K562 (cell line): ENCODE measurements around the gene MEST. TPM values are rescaled to one million over a fixed set of nuclear protein-coding genes. Genes with fewer than 3 reads are reported as not detected.
"Not testable (repeated sequence)": the region's sequence is repeated elsewhere in the genome, so short reads cannot be mapped to it uniquely, and the experiment has no call there.

ENCODE experiments used
- ATAC-seq: fragments of 200-7000 bp; cut with Tn5 transposase; 3 replicates; pipeline ENCODE4 v1.9.1; 2020; ENCODE audit warnings: moderate library complexity
- BruUV-seq: library from RNA; stranded (reverse); fragments of 400-500 nt; replicated peaks from 2 replicates; lab custom pipeline; 2021; lab: Mats Ljungman, UMichigan
- CTCF ChIA-PET: fragments of 300-600 bp; formaldehyde crosslinking; extraction: SDS; loops from one replicate; lab custom pipeline; 2021; ENCODE audit warnings: low intra/inter-chr PET ratio; lab: Yijun Ruan, JAX
- POLR2A ChIA-PET: fragments of 300-600, 350-650 bp; sonication (Branson Sonifier 250); formaldehyde crosslinking; extraction: SDS; loops from one replicate; lab custom pipeline; 2021; ENCODE audit warnings: antibody characterized with exemption, inconsistent platforms; lab: Yijun Ruan, JAX
- DNase-seq, 4 experiments: peaks; one replicate each; pipeline versions ENCODE4 v3.0.0 to v3.0.0-alpha.2; 2011 to 2018; ENCODE audit warnings: low spot score in 3 of 4, mixed read lengths in 3 of 4; ENCODE audit errors: extremely low read depth in 1 of 4
- FAIRE-seq: peaks from 2 replicates; lab custom pipeline; 2011; peaks lifted over from hg19 to GRCh38; lab: Jason Lieb, UNC
- H2AFZ ChIP-seq: 2 replicates; pipeline ENCODE4 v1.6.0; 2011; ENCODE audit warnings: low read depth, low read length, control low read depth, inconsistent platforms
- H3K27ac ChIP-seq: fragments of 200-600 bp; 3 replicates; pipeline ENCODE4 v1.8.0; 2011; ENCODE audit warnings: low read depth, mild to moderate bottlenecking, control low read depth, inconsistent platforms, low read length, moderate library complexity, mixed read lengths; ENCODE audit errors: extremely low read depth
- H3K27me3 ChIP-seq, 2 experiments: fragments of 300-600 bp in 1 of 2; 2 replicates in 1 of 2; 3 replicates in 1 of 2; pipeline versions ENCODE4 v1.6.0 to v1.8.0; 2011; ENCODE audit warnings: inconsistent platforms in 2 of 2, low read length in 2 of 2, mild to moderate bottlenecking in 1 of 2, mixed read lengths in 1 of 2, moderate library complexity in 1 of 2; ENCODE audit not compliant: control insufficient read depth in 2 of 2, insufficient read depth in 2 of 2
- H3K36me3 ChIP-seq: fragments of 300-600 bp; 3 replicates; pipeline ENCODE4 v1.8.0; 2011; ENCODE audit warnings: mild to moderate bottlenecking, low read length, inconsistent platforms; ENCODE audit not compliant: control insufficient read depth, insufficient read depth
- H3K4me1 ChIP-seq, 2 experiments: fragments of 200-600 bp in 1 of 2; replicated peaks in 1 of 2; 2 replicates in 1 of 2; 3 replicates in 1 of 2; pipeline versions ENCODE4 v1.5.1 to v1.8.0; 2011; ENCODE audit warnings: inconsistent platforms in 2 of 2, low read length in 2 of 2, mild to moderate bottlenecking in 1 of 2, mixed read lengths in 1 of 2, moderate library complexity in 1 of 2; ENCODE audit not compliant: control insufficient read depth in 2 of 2, insufficient read depth in 2 of 2
- H3K4me2 ChIP-seq: 2 replicates; pipeline ENCODE4 v1.6.1; 2011; ENCODE audit warnings: low read length, control low read depth, inconsistent platforms, mixed read lengths; ENCODE audit not compliant: insufficient read depth
- H3K4me3 ChIP-seq: fragments of 200-600 bp; sonication (generic), shearing (Covaris generic); 2 replicates; pipeline ENCODE4 v1.5.1; 2016; ENCODE audit warnings: control low read depth, inconsistent platforms
- H3K79me2 ChIP-seq: fragments of 200-600 bp; 3 replicates; pipeline ENCODE4 v1.8.0; 2011; ENCODE audit warnings: low read length, inconsistent platforms; ENCODE audit not compliant: control insufficient read depth, insufficient read depth
- H3K9ac ChIP-seq, 2 experiments: 2 replicates each; pipeline versions ENCODE4 v1.6.0 to v1.6.1; 2011; ENCODE audit warnings: low read depth in 2 of 2, low read length in 2 of 2, control low read depth in 1 of 2, inconsistent platforms in 1 of 2, mild to moderate bottlenecking in 1 of 2, mixed read lengths in 1 of 2; ENCODE audit not compliant: insufficient read depth in 1 of 2
- H3K9me1 ChIP-seq: one replicate; pipeline ENCODE4 v1.6.0; 2011; ENCODE audit warnings: inconsistent platforms, mild to moderate bottlenecking, low read length, moderate library complexity; ENCODE audit not compliant: control insufficient read depth, insufficient read depth
- H3K9me3 ChIP-seq: replicated peaks from 2 replicates; pipeline ENCODE4 v1.5.1; 2011; ENCODE audit warnings: low read depth, low read length, inconsistent platforms; ENCODE audit not compliant: control insufficient read depth, insufficient read depth
- H4K20me1 ChIP-seq: replicated peaks from 2 replicates; pipeline ENCODE4 v1.6.1; 2011; ENCODE audit warnings: low read length, inconsistent platforms, mixed read lengths; ENCODE audit not compliant: control insufficient read depth, insufficient read depth
- BCL6 ChIP-seq: fragments of 250-450 bp; sonication (Bioruptor Pico); IDR thresholded peaks from 2 replicates; pipeline ENCODE4 v1.4.0; 2020
- MTA1 ChIP-seq: fragments of 450-650 bp; IDR thresholded peaks from 2 replicates; pipeline ENCODE4 v1.6.1; 2017; ENCODE audit warnings: borderline replicate concordance
- NFIC ChIP-seq: fragments of 450-650 bp; IDR thresholded peaks from 2 replicates; pipeline ENCODE4 v1.6.1; 2017; ENCODE audit warnings: mild to moderate bottlenecking, inconsistent platforms
- NFIX ChIP-seq: fragments of 250-450 bp; sonication (Bioruptor Pico); IDR thresholded peaks from 2 replicates; pipeline ENCODE4 v1.4.0; 2020; ENCODE audit warnings: low read depth, mild to moderate bottlenecking, moderate library complexity
- NONO ChIP-seq, 2 experiments: fragments of 200-400 bp in 1 of 2; fragments of 450-650 bp in 1 of 2; formaldehyde crosslinking in 1 of 2; IDR thresholded peaks; 2 replicates each; pipeline ENCODE4 v1.6.1; 2017; ENCODE audit warnings: low read depth in 2 of 2, mild to moderate bottlenecking in 2 of 2, moderate library complexity in 2 of 2, low read length in 1 of 2
- PURB ChIP-seq: sonication (generic); formaldehyde crosslinking; IDR thresholded peaks from 2 replicates; pipeline ENCODE4 v1.9.0; 2021; ENCODE audit warnings: low read depth, mild to moderate bottlenecking, missing genetic modification reagents
- RBM17 ChIP-seq: fragments of 200-400 bp; formaldehyde crosslinking; IDR thresholded peaks from 2 replicates; pipeline ENCODE4 v1.6.1; 2017; ENCODE audit warnings: low read depth, mild to moderate bottlenecking, low read length, borderline replicate concordance
- TRIM28 ChIP-seq: fragments of 450-650 bp; IDR thresholded peaks from 2 replicates; pipeline ENCODE4 v1.6.1; 2017
- ZNF197 ChIP-seq: fragments of 200-800 bp; sonication (Bioruptor generic); IDR thresholded peaks from 2 replicates; pipeline ENCODE4 v1.6.1; 2016; ENCODE audit warnings: low read depth, missing genetic modification characterization, missing compliant biosample characterization
- ZNF780A ChIP-seq: fragments of 250-450 bp; sonication (Bioruptor Pico); IDR thresholded peaks from 2 replicates; pipeline ENCODE4 v1.5.0; 2021; ENCODE audit warnings: mild to moderate bottlenecking
- WGBS: fragments of 100-300 bp; shearing (Covaris generic); methylation state at CpG from one replicate; pipeline ENCODE4 v1.1.6; 2016; ENCODE audit warnings: low coverage, mixed read lengths; ENCODE audit not compliant: insufficient coverage; ENCODE audit errors: missing lambda C conversion rate; 5-methylcytosine and 5-hydroxymethylcytosine counted together
- in situ Hi-C: fragments of 300-500 bp; cut with MboI; formaldehyde crosslinking; loops from 4 replicates; pipeline ENCODE4 v1.15.0; 2018; ENCODE audit warnings: inconsistent platforms, mixed read lengths
- intact Hi-C: fragments of 100-400 bp; cut with micrococcal nuclease; formaldehyde crosslinking; loops from 2 replicates; pipeline ENCODE4 v1.14.2; 2022
- polyA plus RNA-seq, 8 experiments: library from polyadenylated mRNA; depleted of rRNA in 4 of 8; stranded (reverse) in 5 of 8; unstranded in 3 of 8; fragments of >200 nt; fragmentation: Nextera tagmentation in 2 of 8; fragmentation: Illumina TruSeq in 1 of 8; extraction: Ambion mirVana in 2 of 8; extraction: Trizol in 1 of 8; gene quantifications; 2 replicates each; pipeline versions ENCODE4 v1.2.1 to v1.2.3, GENCODE V29; 2011 to 2014; ENCODE audit warnings: inconsistent platforms in 1 of 8, missing spikeins in 1 of 8
- total RNA-seq, 7 experiments: library from RNA; depleted of rRNA in 6 of 7; stranded (reverse); fragments of >200 nt in 6 of 7; fragmentation: Illumina TruSeq in 2 of 7; extraction: Trizol in 2 of 7; gene quantifications; 2 replicates each; pipeline versions ENCODE4 v1.2.1 to v1.2.3, GENCODE V29; 2011 to 2021; ENCODE audit warnings: low replicate concordance in 1 of 7
- TF ChIP-seq, protein P1 (sequence below): fragments of 450-650 bp; IDR thresholded peaks from one replicate; pipeline ENCODE4 v1.6.1; 2018; ENCODE audit warnings: mild to moderate bottlenecking, moderate library complexity; ENCODE audit not compliant: partially characterized antibody

The MEST gene
- total and polyA plus RNA-seq, 9 of the 15 experiments (the other 6 are each of a cell fraction or from before 2014, with no cell fraction given): 0.04 to 0.74 (median 0.36) TPM; not detected in 1

DNA sequence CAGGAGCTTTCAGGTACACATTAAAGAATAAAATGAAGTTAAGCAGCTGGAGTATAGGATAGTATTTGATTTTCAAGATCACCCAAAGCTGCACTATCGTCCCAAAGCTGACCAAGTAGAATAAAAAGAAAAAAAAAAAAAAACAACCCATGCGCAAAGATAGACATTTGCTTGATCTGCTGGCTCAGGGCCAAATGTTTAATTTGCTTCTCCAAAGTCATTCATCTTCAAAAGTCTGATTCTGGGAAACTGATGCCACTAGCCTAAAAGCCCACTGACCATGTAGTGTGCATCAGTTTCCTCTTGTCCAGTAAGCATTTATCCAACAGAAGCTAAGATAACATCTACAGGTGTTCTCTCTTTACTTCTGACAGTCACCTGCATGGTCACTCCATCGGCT is 14.5 kb downstream of the MEST start:
- no peak overlapping the region for H3K9ac ChIP-seq
- H3K4me1 ChIP-seq: no peaks in the 10 kb centered on the region
- H3K4me2 ChIP-seq: no peak overlapping the region
- DNase-seq (no peak), ATAC-seq (no peak), FAIRE-seq (no peak)
- intact Hi-C loops (no loop called here), in situ Hi-C loops (no loop called here)
- BruUV-seq: TSS peak; percentile 69
- no peak overlapping the region for H2AFZ ChIP-seq
- no peaks in the 10 kb centered on the region for H3K27me3 ChIP-seq
- TF ChIP-seq NONO (IDR thresholded peaks at IDR 0.05; ENCODE audit: low read depth in 2 of 2, low read length in 1 of 2): no peak
- TF ChIP-seq PURB (CRISPR knock-in tag): no peak
- TF ChIP-seq RBM17: no peak
- TF ChIP-seq NFIC: peak; percentile 94
- peak; percentile 60 for TF ChIP-seq NFIX (CRISPR knock-in tag)
- TF ChIP-seq, protein P1, sequence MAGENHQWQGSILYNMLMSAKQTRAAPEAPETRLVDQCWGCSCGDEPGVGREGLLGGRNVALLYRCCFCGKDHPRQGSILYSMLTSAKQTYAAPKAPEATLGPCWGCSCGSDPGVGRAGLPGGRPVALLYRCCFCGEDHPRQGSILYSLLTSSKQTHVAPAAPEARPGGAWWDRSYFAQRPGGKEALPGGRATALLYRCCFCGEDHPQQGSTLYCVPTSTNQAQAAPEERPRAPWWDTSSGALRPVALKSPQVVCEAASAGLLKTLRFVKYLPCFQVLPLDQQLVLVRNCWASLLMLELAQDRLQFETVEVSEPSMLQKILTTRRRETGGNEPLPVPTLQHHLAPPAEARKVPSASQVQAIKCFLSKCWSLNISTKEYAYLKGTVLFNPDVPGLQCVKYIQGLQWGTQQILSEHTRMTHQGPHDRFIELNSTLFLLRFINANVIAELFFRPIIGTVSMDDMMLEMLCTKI: no peak
- no peak for TF ChIP-seq ZNF197 (CRISPR knock-in tag)
- TF ChIP-seq TRIM28: no peak
- no peak for TF ChIP-seq ZNF780A (CRISPR knock-in tag)
- TF ChIP-seq MTA1: no peak
- no peak for TF ChIP-seq BCL6 (CRISPR knock-in tag)
- no peaks in the 10 kb centered on the region for H3K9me1 ChIP-seq
- H3K27ac ChIP-seq: no peak overlapping the region
- no peaks in the 10 kb centered on the region for H3K79me2 ChIP-seq
- H3K9me3 ChIP-seq: no peaks in the 10 kb centered on the region
- peaks cover 13% of the 10 kb centered on the region; the same call in 1 of the 3 replicates for H3K36me3 ChIP-seq
- ChIA-PET CTCF (interaction anchor here (0.7 kb wide), 1 partner anchor 184 kb away, joined by 3 read pairs; no protein-coding TSS in a partner anchor), POLR2A (interaction anchor here (0.6 kb wide), 1 partner anchor 106 kb away, joined by 3 read pairs; no protein-coding TSS in a partner anchor)
- H3K4me3 ChIP-seq: no peak overlapping the region
- WGBS: 84% methylated on average over 3 of the region's 3 CpGs
- no peaks in the 10 kb centered on the region for H4K20me1 ChIP-seq

DNA sequence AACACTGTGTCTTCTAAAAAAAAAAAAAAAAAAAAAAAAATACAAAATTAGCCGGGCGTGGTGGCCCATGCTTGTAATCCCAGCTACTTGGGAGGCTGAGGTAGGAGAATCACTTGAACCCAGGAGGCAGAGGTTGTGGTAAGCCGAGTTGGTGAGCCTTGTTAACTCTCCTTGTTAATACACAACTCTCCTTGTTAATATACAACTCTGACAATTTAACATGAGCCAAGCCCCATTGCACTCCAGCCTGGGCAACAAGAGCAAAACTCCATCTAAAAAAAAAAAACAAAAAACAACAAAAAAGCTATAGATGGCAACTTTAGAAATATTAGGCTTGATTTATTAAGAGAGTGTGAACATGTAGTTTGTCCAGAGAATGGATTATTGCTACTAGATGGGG is 20.2 kb downstream of the MEST start:
- H3K9me1 ChIP-seq, H3K4me1 ChIP-seq, BruUV-seq, FAIRE-seq, CTCF ChIA-PET, DNase-seq, H3K9me3 ChIP-seq, intact Hi-C loops, in situ Hi-C loops, H4K20me1 ChIP-seq, H3K79me2 ChIP-seq, H3K4me3 ChIP-seq, H3K27me3 ChIP-seq, H3K36me3 ChIP-seq, H2AFZ ChIP-seq, H3K27ac ChIP-seq, H3K9ac ChIP-seq, H3K4me2 ChIP-seq, ATAC-seq: not testable (repeated sequence)
- POLR2A ChIA-PET: interaction anchor here (0.6 to 1.1 kb wide), 4 partner anchors 9 to 204 kb away, joined by 3 read pairs; no protein-coding TSS in a partner anchor
- WGBS: 53% methylated on average over 3 of the region's 3 CpGs
